HG03378 (cell line): ENCODE data around the gene MAPRE3.

Experiments used
- ATAC-seq: cut with Tn5 transposase; IDR thresholded peaks from one replicate; pipeline ENCODE4 v1.9.1; 2021; ENCODE audit warnings: mild to moderate bottlenecking, moderate library complexity; ENCODE audit not compliant: unreplicated experiment

Gene MAPRE3

DNA sequence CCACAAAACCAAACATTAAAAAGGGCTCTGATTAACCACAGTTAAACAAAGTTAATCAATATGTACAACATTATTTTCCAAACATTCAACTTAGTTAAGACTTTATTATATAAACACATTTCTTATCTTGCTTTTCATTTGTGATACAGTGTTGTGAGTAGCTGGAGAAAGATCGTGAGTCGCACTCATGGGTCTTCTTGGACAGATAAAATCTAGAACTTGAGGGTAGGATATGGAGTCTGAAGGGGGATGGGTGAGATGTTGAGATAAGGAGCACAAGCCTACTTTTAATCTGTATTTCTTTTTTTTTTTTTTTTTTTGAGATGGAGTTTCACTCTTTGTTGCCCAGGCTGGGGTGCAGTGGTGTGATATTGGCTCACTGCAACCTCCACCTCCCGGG is 39.7 kb downstream of the MAPRE3 start:
- no peak for ATAC-seq

DNA sequence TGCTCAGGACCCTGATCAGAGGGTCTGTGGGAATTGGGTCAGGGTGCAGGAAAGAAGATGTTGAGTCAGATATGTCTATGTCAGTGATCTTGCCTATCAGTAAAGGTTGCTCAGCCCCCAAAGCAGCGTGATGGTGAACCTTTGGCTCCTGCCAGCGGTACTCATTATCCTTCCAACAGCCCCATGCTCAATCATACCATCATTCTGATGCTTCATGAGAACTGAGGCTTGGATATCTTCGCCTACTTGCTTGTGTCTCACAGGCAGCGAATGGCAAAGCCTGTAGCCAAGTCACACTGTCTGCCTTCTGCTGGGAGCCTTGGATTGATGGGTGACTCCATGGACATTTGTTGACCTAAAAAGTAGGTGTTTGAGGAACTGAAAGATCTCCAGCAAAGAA is 43.3 kb downstream of the MAPRE3 start:
- ATAC-seq, result no peak

DNA sequence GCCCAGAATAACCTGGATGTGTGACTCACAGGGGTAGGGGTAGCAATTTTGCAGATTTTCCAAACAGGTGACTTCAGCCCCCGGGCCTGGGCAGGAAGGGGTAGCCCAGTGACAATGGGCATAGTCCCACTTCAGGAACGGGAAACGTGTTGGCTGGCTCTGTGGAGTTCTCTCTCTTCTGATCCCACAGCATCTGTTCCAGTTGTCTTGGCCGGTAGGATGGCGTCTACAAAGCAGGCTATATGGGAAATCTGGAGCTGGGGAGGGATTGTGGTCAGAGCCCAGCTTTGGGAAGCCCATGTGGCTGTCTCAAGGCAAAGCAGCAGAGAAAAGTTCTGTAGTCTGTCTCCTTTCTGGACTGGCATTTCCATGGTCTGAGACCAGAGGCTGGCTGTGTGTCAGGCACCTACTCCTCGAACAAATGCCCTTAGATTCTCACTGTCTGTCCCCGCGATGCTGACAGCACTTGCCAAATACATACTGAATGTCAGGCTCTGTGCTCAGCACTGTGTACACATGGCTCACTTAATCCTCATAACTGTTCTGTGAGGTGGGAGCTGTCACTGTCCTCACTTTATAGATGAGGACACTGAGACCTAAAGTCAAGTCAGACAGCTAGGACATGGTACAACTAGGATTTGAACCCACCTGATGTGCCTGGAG is 44.5 kb downstream of the MAPRE3 start:
- no peak for ATAC-seq

DNA sequence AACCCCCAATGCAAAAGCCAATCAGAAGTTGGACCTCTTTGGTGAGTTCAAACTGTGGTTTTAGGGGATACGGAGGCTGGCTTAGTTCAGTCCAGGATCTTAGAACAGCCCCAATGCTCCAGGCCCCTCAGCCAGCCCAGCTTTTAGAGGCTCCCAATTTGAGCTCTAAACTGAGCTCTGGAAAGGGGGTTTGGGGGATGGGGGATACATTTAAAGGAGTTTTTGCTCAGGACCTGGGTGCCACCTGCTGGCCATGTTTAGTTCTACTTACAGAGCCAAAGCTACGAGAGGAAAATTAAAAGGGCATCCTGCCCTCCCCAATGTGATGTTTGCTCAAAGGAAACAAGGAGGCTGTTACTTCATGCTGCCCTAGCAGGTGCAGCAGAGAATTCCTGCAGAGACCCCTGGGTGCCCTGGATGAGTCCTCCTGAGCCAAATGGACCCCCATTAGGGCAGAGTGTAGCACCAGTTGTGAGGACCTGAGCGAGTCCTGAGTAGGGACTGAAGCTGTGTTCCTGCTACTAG is 46.4 kb downstream of the MAPRE3 start:
- ATAC-seq, result no peak

DNA sequence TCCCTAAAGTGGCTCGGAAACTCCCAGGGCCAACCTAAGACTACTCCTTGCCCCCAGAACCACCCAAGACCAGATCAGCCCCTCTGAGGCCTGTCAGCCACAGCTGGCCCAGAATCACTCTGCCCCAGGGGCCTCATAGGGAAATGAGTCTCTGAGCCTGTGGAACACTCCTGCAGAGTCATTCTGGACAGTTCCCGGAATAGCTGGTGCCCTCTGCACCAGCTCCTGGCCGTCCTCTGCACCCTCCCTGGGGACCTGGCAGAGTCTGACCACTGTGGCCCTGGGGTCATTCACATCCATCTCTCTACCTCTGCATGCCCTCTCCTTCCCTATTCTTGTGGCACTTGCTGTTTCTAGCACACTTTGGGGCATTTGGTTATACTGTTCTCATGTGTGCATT is 47.7 kb downstream of the MAPRE3 start:
- no peak for ATAC-seq

DNA sequence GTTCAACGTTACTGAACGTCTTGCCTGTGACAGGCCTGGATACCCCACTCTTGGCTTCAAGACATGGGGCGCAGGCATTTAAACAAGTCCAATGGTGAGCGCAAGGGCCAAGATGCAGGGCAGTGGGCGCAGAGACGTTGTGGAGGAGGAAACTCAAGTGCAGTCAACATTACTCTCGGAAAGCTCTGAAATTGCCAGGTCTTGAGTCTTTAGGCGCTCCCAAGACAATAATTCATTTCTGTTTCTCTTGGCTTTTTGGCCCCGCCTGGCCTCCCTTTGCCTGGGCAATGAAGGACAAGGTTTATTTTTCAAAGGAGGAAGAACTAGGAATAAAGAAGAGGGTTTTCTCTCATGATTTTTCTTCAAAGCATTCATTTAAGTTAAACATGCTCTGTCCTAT is 49.0 kb downstream of the MAPRE3 start:
- no peak for ATAC-seq

DNA sequence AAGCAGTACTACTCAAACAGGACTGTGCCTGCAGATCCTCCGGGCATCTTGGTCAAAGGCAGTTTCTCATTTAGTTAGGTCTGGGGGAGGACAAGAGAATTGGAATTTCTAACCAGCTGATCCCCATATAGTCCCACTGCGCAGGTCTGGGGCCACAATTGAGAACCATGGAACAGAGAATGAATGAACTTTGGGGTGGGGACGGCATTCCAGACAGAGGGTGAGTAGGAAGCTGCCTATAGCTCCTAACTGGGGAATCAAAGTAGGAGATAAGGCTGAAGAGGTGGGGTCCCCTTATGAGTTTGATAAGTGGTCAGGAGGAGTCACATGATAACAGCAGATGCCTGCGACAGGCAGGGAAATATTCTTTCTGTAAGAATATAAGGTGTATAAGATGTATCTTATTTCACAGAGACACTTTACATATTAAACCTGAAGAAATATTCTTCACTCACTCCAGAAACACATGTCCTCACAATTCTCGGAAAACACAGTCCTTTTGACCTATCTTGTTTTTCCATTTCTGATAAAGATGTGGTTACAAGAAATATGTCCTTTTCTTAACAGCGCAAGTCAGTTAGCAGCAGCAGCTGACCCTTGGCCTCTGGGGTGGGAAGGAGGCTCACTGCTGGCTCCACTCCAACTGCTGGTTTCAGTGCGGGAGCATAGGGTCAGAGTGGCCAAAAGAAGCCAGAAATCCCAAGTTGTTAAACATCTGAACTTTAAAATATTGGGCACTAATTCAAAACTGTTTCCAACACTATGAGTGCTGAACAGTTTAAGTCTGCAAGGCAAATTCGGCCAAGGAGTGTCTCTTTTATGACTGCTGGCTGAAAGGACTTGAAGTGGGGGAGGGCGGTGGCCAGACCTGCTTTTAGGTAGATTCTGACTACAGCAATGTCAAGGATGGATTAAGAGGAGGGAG is 49.8 kb downstream of the MAPRE3 start:
- no peak for ATAC-seq

DNA sequence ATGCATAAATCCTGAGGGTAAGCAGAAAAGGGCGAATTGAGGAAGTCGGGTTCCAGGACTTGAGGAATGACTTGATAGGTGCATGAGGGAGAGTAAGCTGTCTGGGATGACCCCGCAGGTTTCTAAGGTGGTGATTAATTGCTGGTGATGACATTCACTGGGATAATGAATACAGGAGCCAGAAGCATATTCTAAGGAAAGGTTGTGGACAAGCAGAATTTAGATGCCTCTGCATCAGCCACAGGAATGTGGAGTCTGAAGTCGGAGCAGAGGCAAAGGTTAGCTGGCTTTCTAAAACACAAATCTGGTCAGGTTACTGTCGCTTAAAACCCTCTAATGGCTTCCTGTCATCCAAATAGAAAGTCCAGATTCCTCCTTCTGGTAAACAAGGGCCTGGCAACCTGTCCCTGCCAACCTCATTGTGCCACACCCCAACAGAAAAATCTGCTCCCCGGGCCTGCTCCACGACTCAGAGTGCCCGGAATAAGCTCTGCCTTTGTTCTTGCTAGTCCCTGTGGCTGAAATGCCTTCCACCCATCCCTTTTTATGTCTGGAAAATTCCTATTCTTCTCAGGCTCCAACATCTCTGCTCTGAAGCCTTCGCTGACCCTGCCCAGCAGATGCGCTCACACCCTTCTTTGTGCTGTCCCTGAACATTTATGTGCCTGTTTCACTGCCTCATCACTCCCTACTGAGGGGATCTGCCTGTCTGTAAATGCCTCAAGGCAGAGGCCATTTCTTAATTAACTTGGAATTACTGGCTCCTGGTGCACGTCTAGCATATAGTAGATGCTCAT is 51.0 kb downstream of the MAPRE3 start:
- no peak for ATAC-seq

DNA sequence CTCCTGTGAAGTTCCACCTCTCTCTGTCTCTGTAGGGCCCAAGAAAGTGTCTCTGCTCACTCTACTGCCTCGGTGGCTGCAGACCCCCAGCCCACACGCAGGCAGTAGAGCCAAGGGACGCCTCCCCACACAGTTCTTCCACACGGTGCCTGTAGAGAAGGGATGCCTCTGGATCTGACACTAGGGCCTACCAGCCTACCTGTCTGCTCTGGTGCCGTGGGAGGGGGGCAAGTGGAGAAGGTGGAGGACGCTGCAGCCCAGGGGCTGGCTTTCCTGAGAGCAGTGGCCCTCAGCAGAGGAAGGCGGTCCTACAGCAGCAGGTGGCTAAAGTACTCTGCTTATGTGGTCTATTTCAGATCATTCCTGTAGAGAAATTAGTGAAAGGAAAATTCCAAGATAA is 53.3 kb downstream of the MAPRE3 start:
- ATAC-seq, result no peak

DNA sequence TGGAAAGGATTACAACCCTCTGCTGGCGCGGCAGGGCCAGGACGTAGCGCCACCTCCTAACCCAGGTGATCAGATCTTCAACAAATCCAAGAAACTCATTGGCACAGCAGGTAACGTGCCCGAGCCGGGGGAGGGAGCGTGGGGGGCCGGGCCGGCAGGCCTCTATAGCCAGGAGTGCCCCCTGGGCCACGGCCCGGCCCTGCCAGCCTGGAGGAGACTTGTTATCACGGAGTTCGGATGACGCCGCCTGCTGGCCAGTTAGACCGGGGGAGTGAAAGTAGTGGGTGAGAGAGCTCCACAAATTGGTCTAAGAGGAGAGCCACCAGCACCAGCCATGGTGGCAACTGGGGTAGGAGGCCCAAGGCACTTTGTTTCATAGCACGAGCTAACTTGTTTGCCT is 53.8 kb downstream of the MAPRE3 start:
- no peak for ATAC-seq

DNA sequence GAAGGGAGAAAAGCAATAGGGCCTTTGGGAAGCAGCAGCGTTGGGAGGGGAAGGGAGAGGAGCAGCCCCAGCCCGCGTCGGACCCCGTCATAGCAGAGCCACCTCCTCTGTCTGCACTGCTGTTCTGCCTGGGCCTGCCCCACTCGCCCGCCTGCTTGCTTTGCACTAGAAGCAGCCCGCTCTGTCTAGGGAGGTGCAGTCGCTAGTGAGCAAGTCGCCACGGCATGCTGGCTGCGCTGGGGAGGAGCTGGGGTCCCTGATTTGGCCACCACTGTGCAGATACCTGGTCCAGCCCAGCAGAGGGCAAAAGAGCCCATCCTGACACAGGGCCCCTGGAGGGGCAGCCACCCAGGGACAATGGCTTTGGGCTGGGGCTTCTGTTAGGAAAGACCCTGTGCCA is 54.4 kb downstream of the MAPRE3 start:
- ATAC-seq, result no peak

DNA sequence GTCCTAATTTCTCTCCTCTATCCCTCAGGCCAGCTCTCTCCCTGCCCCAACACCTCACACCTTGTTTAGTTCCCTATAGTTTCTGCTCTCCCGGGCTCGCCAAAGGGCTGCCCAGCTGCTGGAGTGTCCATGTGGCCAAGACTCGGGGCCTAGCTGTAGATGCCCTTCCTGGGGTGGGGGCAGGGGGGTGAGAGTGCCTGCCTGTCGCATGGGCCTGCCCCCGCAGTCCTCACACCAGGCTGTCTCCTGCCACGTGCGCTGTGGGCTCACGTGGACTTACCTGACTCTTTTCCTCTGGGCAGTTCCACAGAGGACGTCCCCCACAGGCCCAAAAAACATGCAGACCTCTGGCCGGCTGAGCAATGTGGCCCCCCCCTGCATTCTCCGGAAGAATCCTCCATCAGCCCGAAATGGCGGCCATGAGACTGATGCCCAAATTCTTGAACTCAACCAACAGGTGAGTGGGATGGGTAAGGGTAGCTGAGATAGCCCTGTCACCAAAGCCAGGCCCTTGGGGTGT is 54.9 kb downstream of the MAPRE3 start:
- ATAC-seq, result no peak

DNA sequence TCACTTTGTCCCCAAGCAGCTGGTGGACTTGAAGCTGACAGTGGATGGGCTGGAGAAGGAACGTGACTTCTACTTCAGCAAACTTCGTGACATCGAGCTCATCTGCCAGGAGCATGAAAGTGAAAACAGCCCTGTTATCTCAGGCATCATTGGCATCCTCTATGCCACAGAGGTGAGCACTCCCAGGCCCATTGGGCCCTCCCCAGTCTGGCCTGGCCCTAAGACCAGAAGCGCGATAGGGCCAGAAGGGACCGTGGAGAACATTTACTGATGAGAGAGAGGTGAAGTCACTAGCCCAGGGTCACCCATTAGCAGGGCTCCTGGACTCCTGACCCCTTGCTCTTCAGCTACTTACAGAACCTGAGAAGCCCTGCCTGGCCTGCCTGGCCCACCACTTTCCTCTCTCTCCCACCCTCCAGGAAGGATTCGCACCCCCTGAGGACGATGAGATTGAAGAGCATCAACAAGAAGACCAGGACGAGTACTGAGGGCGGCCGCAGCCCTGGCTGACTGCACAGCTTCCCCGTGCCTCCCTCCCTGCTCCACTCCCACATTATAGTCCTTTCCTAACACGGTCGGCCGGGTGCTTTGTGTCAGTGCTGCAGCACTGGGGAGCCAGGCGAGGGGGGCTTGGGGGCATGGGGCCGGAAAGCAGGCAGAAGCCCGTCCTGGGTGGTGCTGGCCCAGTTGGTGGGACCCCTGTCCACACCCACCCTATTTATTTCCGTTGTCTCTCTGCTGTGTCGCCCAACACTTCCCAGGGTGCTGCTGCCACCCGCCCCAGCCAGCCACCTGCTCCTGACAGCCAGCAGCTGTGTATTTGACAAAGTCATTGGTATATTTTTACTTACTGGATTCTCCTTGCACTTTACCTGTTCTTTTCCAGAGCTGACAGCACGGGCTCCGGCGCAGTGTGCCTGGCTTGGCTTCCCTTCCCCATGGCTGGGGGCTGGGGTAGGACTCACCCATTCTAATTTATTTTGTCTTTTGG is 55.7 kb downstream of the MAPRE3 start:
- no peak for ATAC-seq

DNA sequence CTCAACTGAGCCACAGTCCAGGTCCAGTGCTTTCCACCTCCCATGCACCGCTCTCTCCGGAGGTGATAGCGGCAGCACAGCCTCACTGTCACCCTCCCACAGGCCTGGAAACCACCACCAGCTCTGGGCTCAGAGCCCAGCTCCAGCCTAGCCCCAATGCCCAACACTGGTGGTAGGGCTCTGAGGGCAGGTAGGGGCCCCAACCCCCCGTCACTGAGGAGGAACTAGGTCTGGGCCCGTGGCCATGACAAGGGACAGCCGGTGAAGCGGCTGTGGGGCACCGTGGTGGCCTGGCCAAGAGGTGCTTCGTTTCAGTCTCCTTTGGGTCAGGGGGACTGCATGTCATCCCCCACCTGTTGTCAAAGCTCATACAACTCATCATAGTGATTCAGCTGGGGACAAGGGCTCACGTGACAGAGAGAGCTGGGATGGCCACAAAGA is 56.8 kb downstream of the MAPRE3 start:
- no peak for ATAC-seq

DNA sequence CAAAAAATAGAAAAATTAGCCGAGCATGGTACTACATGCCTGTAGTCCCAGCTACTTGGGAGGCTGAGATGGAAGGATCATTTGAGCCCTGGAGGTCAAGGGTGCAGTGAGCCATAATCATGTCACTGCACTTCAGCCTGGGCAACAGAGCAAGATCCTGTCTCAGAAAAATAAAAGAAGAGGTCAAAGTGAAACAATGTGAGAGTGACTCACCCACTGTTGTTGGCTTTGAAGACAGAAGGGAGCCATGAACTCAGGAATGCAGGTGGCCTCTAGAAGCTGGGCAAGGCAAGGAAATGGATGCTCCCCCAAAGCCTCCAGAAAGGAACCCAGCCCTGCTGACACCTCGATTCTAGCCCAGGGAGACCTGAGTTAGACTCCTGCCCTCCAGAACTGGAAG is 58.6 kb downstream of the MAPRE3 start:
- ATAC-seq, result no peak

DNA sequence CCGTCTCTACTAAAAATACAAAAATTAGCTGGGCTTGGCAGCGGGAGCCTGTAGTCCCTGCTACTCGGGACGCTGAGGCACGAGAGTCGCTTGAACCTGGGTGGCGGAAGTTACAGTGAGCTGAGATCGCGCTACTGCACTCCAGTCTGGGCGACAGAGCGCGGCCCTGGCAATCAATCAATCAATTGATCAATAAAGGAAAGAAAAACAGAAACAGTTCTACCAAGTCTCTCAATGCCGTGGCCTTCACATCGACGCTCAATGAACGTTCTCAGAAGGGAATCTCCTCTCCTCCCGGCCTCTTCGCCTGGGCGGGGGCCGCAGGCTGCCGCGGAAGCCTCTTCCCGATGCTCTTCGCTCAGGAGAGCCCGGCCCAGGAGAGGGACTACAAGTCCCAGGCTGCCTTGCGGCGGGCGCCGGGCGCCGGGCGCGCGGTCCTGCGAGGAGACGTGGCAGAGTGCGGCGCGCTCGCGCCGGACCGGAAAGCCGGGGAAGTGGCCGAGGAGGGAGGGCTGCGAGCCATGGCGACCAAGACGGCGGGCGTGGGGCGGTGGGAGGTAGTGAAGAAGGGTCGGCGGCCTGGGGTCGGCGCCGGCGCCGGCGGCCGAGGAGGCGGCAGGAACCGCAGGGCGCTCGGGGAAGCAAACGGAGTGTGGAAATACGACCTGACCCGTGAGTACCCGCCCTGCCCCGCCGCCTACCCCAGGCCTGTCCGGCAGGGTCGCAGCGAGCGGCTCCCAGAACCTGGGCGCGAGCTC is 62.2 kb downstream of the MAPRE3 start, which contains the start of gene TMEM214:
TMEM214 (plus strand) TSS at position 471 of the 758 bp plus-strand sequence; CDS start at position 522, 51 bp downstream.
- peak; percentile 69 for ATAC-seq

DNA sequence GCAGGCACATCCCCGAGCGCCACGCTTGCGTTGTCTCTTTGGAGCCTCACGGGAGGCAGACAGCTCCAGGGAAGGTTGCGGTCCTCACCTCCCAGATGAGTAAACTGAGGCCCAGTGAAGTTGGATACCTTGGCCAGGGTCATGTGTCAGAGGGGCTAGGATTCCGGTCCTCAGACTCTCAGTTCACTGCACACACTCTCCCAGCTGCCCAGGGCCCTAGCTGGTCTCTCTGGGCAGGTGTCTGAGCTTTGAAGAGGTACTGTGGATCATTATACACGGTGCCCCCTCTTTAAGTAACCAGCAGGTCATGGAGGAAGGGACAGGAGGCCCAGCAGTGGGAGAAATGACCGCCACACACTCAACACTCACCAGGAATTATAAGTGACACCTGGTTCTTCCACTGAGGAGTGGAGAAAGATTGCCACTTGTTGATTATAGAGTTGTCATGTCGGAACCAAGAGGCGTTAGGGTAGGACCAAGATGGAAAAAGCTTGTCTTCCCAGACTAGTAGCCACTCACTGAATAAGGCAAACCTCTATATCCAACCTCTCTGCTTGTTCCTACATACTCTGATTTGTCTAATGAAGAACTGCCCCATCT is 62.9 kb downstream of the MAPRE3 start:
- peak; percentile 15 for ATAC-seq

DNA sequence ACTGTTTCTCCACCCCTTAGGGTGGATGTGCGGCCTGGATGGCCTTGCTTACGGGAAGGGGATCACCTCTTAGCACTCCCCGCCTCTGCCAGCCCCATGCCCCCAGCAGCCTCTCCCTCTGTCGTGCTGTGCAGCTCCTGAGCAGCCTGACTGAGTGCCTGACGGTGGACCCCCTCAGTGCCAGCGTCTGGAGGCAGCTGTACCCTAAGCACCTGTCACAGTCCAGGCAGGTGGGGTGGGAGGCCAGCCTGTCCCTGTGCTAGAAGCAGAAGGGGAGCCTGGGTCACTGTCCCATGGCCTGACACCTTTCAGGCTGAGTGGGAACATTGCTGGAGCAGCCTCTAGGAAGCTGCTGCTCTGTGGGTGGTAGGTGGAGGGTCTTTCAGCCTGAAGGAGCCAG is 67.6 kb downstream of the MAPRE3 start:
- no peak for ATAC-seq
